Stimulated activated naive CD8-positive, alpha-beta T cell treated with anti-CD3 and anti-CD28 coated beads, Interleukin-15, Interleukin-2, amounts not matched to agents 100 ng/mL and 50 ng/mL, for 24 hours (primary cell): ENCODE results near the gene TULP1.

Experiments used
- H3K27ac Mint-ChIP-seq: one replicate; pipeline ENCODE4 v1.8.0; 2021; ENCODE audit warnings: mild to moderate bottlenecking, mixed read lengths
- H3K27me3 Mint-ChIP-seq: one replicate; pipeline ENCODE4 v1.8.0; 2021; ENCODE audit warnings: mixed read lengths
- H3K36me3 Mint-ChIP-seq: one replicate; pipeline ENCODE4 v1.8.0; 2021; ENCODE audit warnings: low read depth, mixed read lengths
- H3K4me1 Mint-ChIP-seq: one replicate; pipeline ENCODE4 v1.8.0; 2021; ENCODE audit warnings: low read depth, mixed read lengths
- H3K4me3 Mint-ChIP-seq: one replicate; pipeline ENCODE4 v1.8.0; 2021; ENCODE audit warnings: mild to moderate bottlenecking, mixed read lengths
- H3K9me3 Mint-ChIP-seq: one replicate; pipeline ENCODE4 v1.8.0; 2021; ENCODE audit warnings: mixed read lengths

The TULP1 gene

GRCh38 chr6:35496036-35496840 lies 16.5 kb downstream of the TULP1 start:
- no peak overlapping the region for H3K27ac Mint-ChIP-seq

GRCh38 chr6:35495258-35496035 lies 17.2 kb downstream of the TULP1 start:
- no peaks in the 10 kb centered on the region for H3K36me3 Mint-ChIP-seq
- no peak overlapping the region for H3K27ac Mint-ChIP-seq
- peaks cover 15% of the 10 kb centered on the region for H3K4me1 Mint-ChIP-seq

More at GRCh38 chr6:35496036-35496840, 16.5 kb downstream of the TULP1 start:
- H3K27me3 Mint-ChIP-seq: peaks cover 15% of the 10 kb centered on the region
- H3K36me3 Mint-ChIP-seq: no peaks in the 10 kb centered on the region
- H3K4me1 Mint-ChIP-seq: peaks cover 15% of the 10 kb centered on the region
- H3K9me3 Mint-ChIP-seq: no peaks in the 10 kb centered on the region
- H3K4me3 Mint-ChIP-seq: peak overlapping the region; percentile 55

DNA sequence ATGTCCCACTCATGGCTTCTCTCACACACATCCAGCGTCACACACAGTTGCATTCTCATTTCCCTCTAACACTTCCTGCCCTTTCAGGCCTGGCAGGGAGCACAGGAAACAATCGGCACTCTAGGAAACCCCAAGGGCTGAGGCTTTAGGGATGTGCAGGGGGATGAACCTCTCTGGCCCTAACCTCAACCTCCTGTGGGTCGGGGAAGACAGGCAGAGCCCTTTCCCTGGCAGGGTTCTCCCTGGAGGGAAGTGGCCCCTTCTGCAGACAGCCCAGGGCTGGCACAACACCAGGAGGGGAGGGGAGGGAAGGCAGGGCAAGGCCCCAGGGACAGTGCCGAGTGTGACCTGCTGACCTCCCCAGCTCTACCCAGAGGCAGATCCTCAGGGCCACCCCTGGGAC lies 18.5 kb downstream of the TULP1 start:
- H3K27ac Mint-ChIP-seq: no peak overlapping the region
- H3K4me3 Mint-ChIP-seq: no peak overlapping the region
- H3K9me3 Mint-ChIP-seq: no peaks in the 10 kb centered on the region
- peaks cover 6% of the 10 kb centered on the region for H3K27me3 Mint-ChIP-seq
- peaks cover 15% of the 10 kb centered on the region for H3K4me1 Mint-ChIP-seq
- no peaks in the 10 kb centered on the region for H3K36me3 Mint-ChIP-seq

More at GRCh38 chr6:35495258-35496035, 17.2 kb downstream of the TULP1 start:
- Mint-ChIP-seq H3K9me3 (no peaks in the 10 kb centered on the region), H3K27me3 (peaks cover 11% of the 10 kb centered on the region), H3K4me3 (peak overlapping the region; percentile 55)

GRCh38 chr6:35493307-35493983 lies 19.3 kb downstream of the TULP1 start:
- peaks cover 1% of the 10 kb centered on the region for H3K27me3 Mint-ChIP-seq
- no peak overlapping the region for H3K4me3 Mint-ChIP-seq

DNA sequence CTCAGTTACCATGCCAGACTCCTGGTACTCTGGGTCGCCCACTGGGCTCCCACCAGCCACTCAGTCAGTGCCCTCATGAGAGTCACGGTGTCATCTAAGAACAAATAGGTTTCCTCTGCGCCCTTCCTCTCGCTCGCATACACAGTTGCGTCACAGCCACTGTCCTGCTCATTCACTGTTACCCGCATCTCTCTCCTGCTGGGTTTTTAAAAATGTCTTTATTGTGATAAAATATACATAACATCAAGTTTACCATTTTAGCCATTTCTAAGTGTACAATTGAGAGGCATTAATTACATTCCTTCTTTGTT lies 19.8 kb downstream of the TULP1 start:
- Mint-ChIP-seq H3K4me3 (no peak overlapping the region), H3K9me3 (no peaks in the 10 kb centered on the region), H3K27me3 (no peaks in the 10 kb centered on the region), H3K36me3 (no peaks in the 10 kb centered on the region), H3K27ac (no peak overlapping the region), H3K4me1 (peaks cover 9% of the 10 kb centered on the region)

More at GRCh38 chr6:35493307-35493983, 19.3 kb downstream of the TULP1 start:
- H3K36me3 Mint-ChIP-seq: no peaks in the 10 kb centered on the region
- H3K9me3 Mint-ChIP-seq: no peaks in the 10 kb centered on the region
- H3K27ac Mint-ChIP-seq: no peak overlapping the region
- peaks cover 10% of the 10 kb centered on the region for H3K4me1 Mint-ChIP-seq

DNA sequence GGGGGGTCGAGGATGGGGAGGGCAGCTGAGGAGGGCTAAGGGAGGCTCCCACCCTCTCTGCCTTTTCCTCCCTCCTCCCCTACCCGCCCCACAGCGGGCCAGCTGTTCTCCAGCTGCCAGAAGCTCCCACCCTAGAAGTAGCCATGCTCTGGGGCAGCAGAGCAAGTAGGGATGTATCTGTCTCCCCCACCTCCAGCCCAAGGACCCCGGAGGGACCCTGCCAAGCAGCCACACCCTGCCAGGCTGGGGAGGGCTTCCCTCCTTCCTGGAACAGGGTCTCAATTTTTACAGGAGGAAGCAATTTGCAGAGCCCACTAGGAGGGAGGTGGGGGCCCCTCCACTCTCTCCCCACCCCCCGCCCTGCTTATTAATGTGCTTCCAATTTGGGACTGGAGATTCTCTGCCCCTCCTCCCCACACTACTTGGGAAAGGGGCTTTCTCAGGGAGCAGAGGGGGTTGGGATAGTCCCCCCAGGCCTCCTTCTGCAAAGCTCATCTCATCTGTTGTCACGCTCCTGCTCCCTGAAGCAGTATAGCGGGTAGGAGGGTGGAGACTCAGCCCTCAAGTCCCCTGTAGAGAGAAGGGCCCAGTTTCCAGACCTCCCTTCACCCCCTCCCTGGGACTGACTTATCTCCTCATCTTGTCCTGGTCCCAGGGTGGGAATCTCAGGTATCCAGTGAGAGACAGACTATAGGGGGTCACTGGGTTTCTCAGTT lies 20.3 kb downstream of the TULP1 start:
- no peaks in the 10 kb centered on the region for H3K9me3 Mint-ChIP-seq
- peaks cover 10% of the 10 kb centered on the region for H3K4me1 Mint-ChIP-seq
- no peaks in the 10 kb centered on the region for H3K27me3 Mint-ChIP-seq
- H3K4me3 Mint-ChIP-seq: no peak overlapping the region
- no peak overlapping the region for H3K27ac Mint-ChIP-seq
- H3K36me3 Mint-ChIP-seq: no peaks in the 10 kb centered on the region

DNA sequence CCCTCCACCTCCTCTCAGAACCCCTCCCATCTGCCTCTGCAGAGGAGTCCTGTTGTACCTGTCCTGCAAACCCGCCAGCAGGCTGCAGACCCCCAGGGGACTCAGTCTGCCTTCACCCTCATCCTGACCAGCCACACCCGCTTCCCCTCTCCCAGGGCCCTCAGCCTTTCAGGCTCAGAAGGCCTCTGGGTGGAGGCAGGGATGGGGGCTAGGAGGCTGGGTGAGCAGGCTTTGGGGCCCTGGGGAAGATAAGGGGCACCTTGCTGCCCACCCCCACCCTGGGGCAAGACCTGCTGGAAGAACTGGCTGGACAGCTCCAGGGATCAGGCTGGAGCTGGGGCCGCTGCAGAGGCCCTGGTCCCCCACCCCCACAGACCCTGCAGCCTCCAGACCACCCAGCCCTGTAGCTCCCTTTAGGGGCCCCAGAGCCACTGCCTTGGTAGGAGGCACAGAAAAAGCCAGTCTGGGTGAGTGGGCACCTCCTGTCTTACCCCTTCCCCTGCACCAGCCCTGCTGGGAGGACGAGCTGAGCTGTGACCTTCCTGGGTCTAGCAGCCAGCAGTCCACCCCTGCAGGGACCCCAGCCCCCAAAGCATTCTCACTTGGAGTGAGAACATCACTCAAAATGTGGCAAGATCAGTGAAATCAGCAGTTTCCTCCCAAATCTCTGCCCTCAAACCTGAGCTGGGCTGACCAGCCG lies 21.0 kb downstream of the TULP1 start:
- Mint-ChIP-seq H3K4me1 (peaks cover 10% of the 10 kb centered on the region), H3K27me3 (no peaks in the 10 kb centered on the region), H3K4me3 (no peak overlapping the region), H3K36me3 (no peaks in the 10 kb centered on the region), H3K9me3 (no peaks in the 10 kb centered on the region), H3K27ac (no peak overlapping the region)

DNA sequence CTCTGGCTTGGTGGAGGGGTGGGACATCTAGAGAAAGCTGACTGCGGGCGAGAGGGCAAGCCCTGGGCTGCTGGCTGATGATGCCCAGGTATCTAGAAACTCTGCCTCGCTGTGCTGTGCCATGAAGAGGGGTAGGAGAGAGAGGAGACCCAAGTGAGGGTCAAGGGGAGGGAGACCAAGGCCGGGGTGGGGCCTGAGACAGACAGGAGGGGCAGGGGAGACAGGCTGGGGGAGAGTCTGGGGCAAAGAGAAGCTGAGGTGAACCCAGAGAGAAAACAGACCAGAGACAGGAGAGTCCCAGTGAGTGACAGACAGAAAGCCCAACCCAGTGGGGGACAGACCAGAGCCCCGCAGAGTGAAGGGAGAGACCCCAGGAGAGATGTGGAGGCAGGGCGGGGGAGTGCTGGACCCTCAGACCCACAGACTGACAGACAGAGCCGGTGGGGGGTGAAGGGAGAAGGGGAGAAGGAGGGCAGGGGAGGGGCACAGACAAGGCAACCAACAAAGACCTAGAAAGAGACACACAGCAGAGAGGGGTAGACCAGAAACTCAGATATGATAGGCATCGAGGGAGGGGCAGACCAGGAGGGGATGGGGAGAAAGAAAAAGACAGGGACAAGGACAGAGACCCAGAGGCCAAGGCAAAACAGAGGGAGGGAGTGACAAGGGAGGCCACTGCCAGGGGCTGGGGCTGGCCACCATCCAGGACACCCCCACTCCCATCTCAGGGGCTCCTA lies 21.7 kb downstream of the TULP1 start:
- Mint-ChIP-seq H3K27me3 (no peaks in the 10 kb centered on the region), H3K9me3 (no peaks in the 10 kb centered on the region), H3K4me3 (no peak overlapping the region), H3K36me3 (no peaks in the 10 kb centered on the region), H3K27ac (no peak overlapping the region), H3K4me1 (peaks cover 10% of the 10 kb centered on the region)

GRCh38 chr6:35489995-35490791 lies 22.5 kb downstream of the TULP1 start:
- no peaks in the 10 kb centered on the region for H3K27me3 Mint-ChIP-seq
- H3K9me3 Mint-ChIP-seq: no peaks in the 10 kb centered on the region
- H3K27ac Mint-ChIP-seq: no peak overlapping the region
- H3K36me3 Mint-ChIP-seq: no peaks in the 10 kb centered on the region
- H3K4me3 Mint-ChIP-seq: no peak overlapping the region
- H3K4me1 Mint-ChIP-seq: peaks cover 10% of the 10 kb centered on the region

DNA sequence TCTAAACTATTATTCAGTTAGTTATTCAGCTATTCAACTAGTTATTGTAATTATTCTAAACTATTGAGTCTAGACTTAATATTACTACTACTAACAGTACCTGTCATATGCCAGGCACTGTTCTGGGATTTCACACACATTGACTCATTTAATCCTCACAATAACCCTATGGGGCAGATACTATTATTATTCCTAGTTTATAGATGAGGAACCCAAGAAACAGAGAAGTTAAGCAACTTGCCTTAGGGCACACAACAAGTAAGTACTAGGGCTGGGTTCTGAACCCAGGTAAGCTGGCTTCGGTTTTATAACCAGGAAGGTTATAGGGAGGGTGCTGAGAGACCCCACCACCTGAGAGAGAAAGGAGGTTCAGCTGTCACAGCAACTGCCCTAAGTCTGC lies 23.6 kb downstream of the TULP1 start:
- Mint-ChIP-seq H3K4me3 (no peak overlapping the region), H3K27ac (no peak overlapping the region), H3K9me3 (no peaks in the 10 kb centered on the region), H3K4me1 (peaks cover 9% of the 10 kb centered on the region), H3K36me3 (no peaks in the 10 kb centered on the region), H3K27me3 (no peaks in the 10 kb centered on the region)

GRCh38 chr6:35488517-35488862 lies 24.2 kb downstream of the TULP1 start:
- H3K9me3 Mint-ChIP-seq: no peaks in the 10 kb centered on the region
- no peaks in the 10 kb centered on the region for H3K36me3 Mint-ChIP-seq
- H3K4me1 Mint-ChIP-seq: peaks cover 6% of the 10 kb centered on the region
- no peak overlapping the region for H3K27ac Mint-ChIP-seq
- no peaks in the 10 kb centered on the region for H3K27me3 Mint-ChIP-seq
- H3K4me3 Mint-ChIP-seq: no peak overlapping the region

- H3K9me3 Mint-ChIP-seq: no peaks in the 10 kb centered on the region
- H3K4me3 Mint-ChIP-seq: no peak overlapping the region
- no peaks in the 10 kb centered on the region for H3K36me3 Mint-ChIP-seq
- peak overlapping the region; percentile 63 for H3K27ac Mint-ChIP-seq
- H3K4me1 Mint-ChIP-seq: peaks cover 6% of the 10 kb centered on the region
- H3K27me3 Mint-ChIP-seq: no peaks in the 10 kb centered on the region
Measured at GRCh38 chr6:35487658-35488516, 24.8 kb downstream of the TULP1 start.
